ENCODE results near the gene CASP8.

GRCh38 chr2:201256082-201256481, 4.3 kb upstream of the CASP8 start:
- TF ChIP-seq CTCF (IDR thresholded peaks at IDR 0.05; ENCODE audit: low read depth, low read length, missing input control) = no peak
- no peak for TF ChIP-seq TAF1 (conservative IDR thresholded peaks at IDR 0.05)
- no peak for TF ChIP-seq ATF3 (IDR thresholded peaks at IDR 0.05)
